Transverse colon (tissue), 4 donors: ENCODE measurements around the gene GALNT8. TPM values are rescaled to one million over a fixed set of nuclear protein-coding genes. Genes with fewer than 3 reads are reported as not detected.
"Not testable (repeated sequence)": the region's sequence is repeated elsewhere in the genome, so short reads cannot be mapped to it uniquely, and the experiment has no call there.

ENCODE experiments used
- DNase-seq: peaks from one replicate; pipeline ENCODE4 v3.0.0-alpha.2; 2019
- H3K27ac ChIP-seq, 4 donors: fragments of 200-600 bp; sonication (generic); 2 replicates each; pipeline ENCODE4 v1.5.1; 2016 to 2018; ENCODE audit warnings: inconsistent platforms in 4 of 4
- H3K27me3 ChIP-seq: fragments of 200-600 bp; sonication (generic); 2 replicates; pipeline ENCODE4 v1.5.1; 2017; ENCODE audit warnings: inconsistent platforms
- H3K36me3 ChIP-seq, 4 donors: fragments of 200-600 bp; sonication (generic); 2 replicates each; pipeline ENCODE4 v1.5.1; 2017 to 2019; ENCODE audit warnings: inconsistent platforms in 4 of 4
- H3K4me1 ChIP-seq, 4 donors: fragments of 200-600 bp; sonication (generic); 2 replicates each; pipeline ENCODE4 v1.5.1; 2017 to 2020; ENCODE audit warnings: inconsistent platforms in 4 of 4
- H3K4me3 ChIP-seq, 4 donors: fragments of 200-600 bp; sonication (generic); 1 replicate in 1 of 4; 2 replicates in 3 of 4; pipeline versions ENCODE4 v1.5.1 to v1.6.1; 2017 to 2019; ENCODE audit warnings: inconsistent platforms in 4 of 4
- H3K9me3 ChIP-seq, 2 donors: fragments of 200-600 bp; sonication (generic); 2 replicates each; pipeline ENCODE4 v1.5.1; 2017 to 2019; ENCODE audit warnings: inconsistent platforms in 2 of 2
- CTCF ChIP-seq, 5 experiments: fragments of 200-600 bp in 3 of 5; fragments of 450-650 bp in 2 of 5; sonication (generic) in 3 of 5; IDR thresholded peaks; 1 replicate in 2 of 5; 2 replicates in 3 of 5; pipeline ENCODE4 v1.5.1; 2016 to 2017; ENCODE audit warnings: antibody characterized with exemption in 5 of 5, inconsistent platforms in 3 of 5, mild to moderate bottlenecking in 2 of 5, moderate library complexity in 1 of 5
- EP300 ChIP-seq: sonication (generic); formaldehyde crosslinking; IDR thresholded peaks from one replicate; pipeline ENCODE4 v1.6.1; 2017; ENCODE audit warnings: antibody characterized with exemption, low read depth
- POLR2A ChIP-seq: fragments of 450-650 bp; IDR thresholded peaks from one replicate; pipeline ENCODE4 v1.6.1; 2016; ENCODE audit warnings: antibody characterized with exemption, mild to moderate bottlenecking, moderate library complexity
- POLR2AphosphoS5 ChIP-seq, 3 donors: sonication (generic); formaldehyde crosslinking; IDR thresholded peaks; one replicate each; pipeline ENCODE4 v1.6.1; 2016; ENCODE audit warnings: antibody characterized with exemption in 3 of 3
- WGBS, 2 donors: methylation state at CpG; one replicate each; pipeline ENCODE4 v1.1.5; 2018; ENCODE audit warnings: low coverage in 1 of 2; 5-methylcytosine and 5-hydroxymethylcytosine counted together
- in situ Hi-C, 4 donors: fragments of 200-750 bp; cut with MboI; loops; one replicate each; pipeline versions ENCODE4 v1.15.0 to v1.15.1; 2017; ENCODE audit warnings: low sequenced_read_pairs in 3 of 4, low pct_ligation_motif_present in 1 of 4, low pct_unique_long_range_greater_than_20kb in 1 of 4
- intact Hi-C: fragments of 100-400 bp; cut with DNase I; formaldehyde crosslinking; loops from one replicate; pipeline ENCODE4 v1.15.1; 2023; ENCODE audit warnings: low total_unique reads
- total RNA-seq, 4 donors: library from RNA; depleted of rRNA; stranded (reverse); fragments of >200 nt; gene quantifications; one replicate each; pipeline ENCODE4 v1.1.0, GENCODE V29; 2016

The GALNT8 gene
- total RNA-seq, 4 donors from 2014 or later: 3.5 to 43.2 (median 14.2) TPM

GRCh38 chr12:4744709-4745108, 24.5 kb downstream of the GALNT8 start:
- no peak for DNase-seq
- H3K4me3 ChIP-seq: no peak overlapping the region
- no peaks in the 10 kb centered on the region for H3K4me1 ChIP-seq
- H3K36me3 ChIP-seq: no peaks in the 10 kb centered on the region
- intact Hi-C loops: no loop called here
- TF ChIP-seq POLR2A (no peak), POLR2AphosphoS5 (IDR thresholded peaks at IDR 0.05) (no peak), CTCF (IDR thresholded peaks at IDR 0.05) (no peak), EP300 (no peak)
- H3K27ac ChIP-seq: no peak overlapping the region
- H3K27me3 ChIP-seq: no peaks in the 10 kb centered on the region
- in situ Hi-C loops: no loop called here
- no peaks in the 10 kb centered on the region for H3K9me3 ChIP-seq

- intact Hi-C loops: no loop called here
- no peak overlapping the region for H3K4me3 ChIP-seq
- H3K27ac ChIP-seq: no peak overlapping the region
- H3K27me3 ChIP-seq: no peaks in the 10 kb centered on the region
- in situ Hi-C loops: no loop called here
- no peak for DNase-seq
- no peaks in the 10 kb centered on the region for H3K4me1 ChIP-seq
- 89 to 91% methylated on average over 3 to 6 of the region's 6 CpGs for WGBS, 2 donors
- no peak for TF ChIP-seq EP300
- no peak for TF ChIP-seq POLR2AphosphoS5 (IDR thresholded peaks at IDR 0.05)
- TF ChIP-seq POLR2A: no peak
- no peak for TF ChIP-seq CTCF (IDR thresholded peaks at IDR 0.05)
- no peaks in the 10 kb centered on the region for H3K36me3 ChIP-seq
- H3K9me3 ChIP-seq: no peaks in the 10 kb centered on the region
Observed at GRCh38 chr12:4745249-4745648, 25.0 kb downstream of the GALNT8 start.

- H3K36me3 ChIP-seq, DNase-seq, intact Hi-C loops, H3K4me3 ChIP-seq, H3K9me3 ChIP-seq, H3K4me1 ChIP-seq, H3K27ac ChIP-seq, H3K27me3 ChIP-seq: not testable (repeated sequence)
- WGBS, 2 donors: 95 to 100% methylated on average over 1 of the region's 1 CpG
- in situ Hi-C loops: loop anchor here in 3 of 4 donors (25.0 kb wide), 1 partner anchor 164 kb away; no protein-coding TSS in a partner anchor
Observed at GRCh38 chr12:4751654-4752053, 31.5 kb downstream of the GALNT8 start.

- H3K9me3 ChIP-seq: no peaks in the 10 kb centered on the region
- WGBS, 2 donors: 81 to 93% methylated on average over 2 to 7 of the region's 7 CpGs
- H3K36me3 ChIP-seq: no peaks in the 10 kb centered on the region
- no peaks in the 10 kb centered on the region for H3K4me1 ChIP-seq
- no peak overlapping the region for H3K27ac ChIP-seq
- no peak for TF ChIP-seq POLR2A
- no peak for TF ChIP-seq POLR2AphosphoS5 (IDR thresholded peaks at IDR 0.05)
- no peak for TF ChIP-seq CTCF (IDR thresholded peaks at IDR 0.05)
- no peak for TF ChIP-seq EP300
- no peak overlapping the region for H3K4me3 ChIP-seq
- no peaks in the 10 kb centered on the region for H3K27me3 ChIP-seq
- intact Hi-C loops: no loop called here
- DNase-seq: no peak
- in situ Hi-C loops: loop anchor here in 3 of 4 donors (25.0 kb wide), 1 partner anchor 175 kb away; no protein-coding TSS in a partner anchor
Observed at GRCh38 chr12:4762773-4763172, 42.6 kb downstream of the GALNT8 start.

GRCh38 chr12:4763549-4763948, 43.3 kb downstream of the GALNT8 start:
- no peak overlapping the region for H3K4me3 ChIP-seq
- 57 to 66% methylated on average over 4 to 18 of the region's 18 CpGs for WGBS, 2 donors
- intact Hi-C loops: no loop called here
- in situ Hi-C loops: loop anchor here in 3 of 4 donors (25.0 kb wide), 1 partner anchor 176 kb away; no protein-coding TSS in a partner anchor
- H3K27ac ChIP-seq: no peak overlapping the region
- peak; percentile 25 for DNase-seq
- no peaks in the 10 kb centered on the region for H3K4me1 ChIP-seq
- TF ChIP-seq POLR2AphosphoS5 (IDR thresholded peaks at IDR 0.05) (no peak), CTCF (IDR thresholded peaks at IDR 0.05) (peak in 1 of 5 experiments; percentile 11)
- no peaks in the 10 kb centered on the region for H3K9me3 ChIP-seq
- H3K27me3 ChIP-seq: no peaks in the 10 kb centered on the region
- H3K36me3 ChIP-seq: no peaks in the 10 kb centered on the region
